GM21390 (cell line): Measurements from ENCODE around the gene LINGO1.

ENCODE experiments used
- ATAC-seq: cut with Tn5 transposase; IDR thresholded peaks from one replicate; pipeline ENCODE4 v1.9.1; 2021; ENCODE audit not compliant: unreplicated experiment

LINGO1 gene

GRCh38 chr15:77597804-77598453 is 34.8 kb downstream of the LINGO1 start:
- no peak for ATAC-seq

GRCh38 chr15:77596821-77597803 is 35.6 kb downstream of the LINGO1 start:
- ATAC-seq = no peak

GRCh38 chr15:77595231-77595630 is 37.5 kb downstream of the LINGO1 start:
- ATAC-seq = no peak

- ATAC-seq = no peak
Observed at GRCh38 chr15:77592758-77593157, 40.0 kb downstream of the LINGO1 start.

- no peak for ATAC-seq
Observed at GRCh38 chr15:77591968-77592613, 40.6 kb downstream of the LINGO1 start.

GRCh38 chr15:77589839-77590238 is 42.9 kb downstream of the LINGO1 start:
- ATAC-seq = no peak

- ATAC-seq = no peak
Observed at GRCh38 chr15:77588126-77588525, 44.6 kb downstream of the LINGO1 start.

- ATAC-seq = no peak
Observed at GRCh38 chr15:77584691-77585090, 48.0 kb downstream of the LINGO1 start.

- ATAC-seq = no peak
Observed at GRCh38 chr15:77584201-77584600, 48.5 kb downstream of the LINGO1 start.

- no peak for ATAC-seq
Observed at GRCh38 chr15:77582763-77583162, 49.9 kb downstream of the LINGO1 start.

- ATAC-seq = no peak
Observed at GRCh38 chr15:77581896-77582569, 50.7 kb downstream of the LINGO1 start.

- no peak for ATAC-seq
Observed at GRCh38 chr15:77580996-77581682, 51.6 kb downstream of the LINGO1 start.

GRCh38 chr15:77579498-77580188 is 53.1 kb downstream of the LINGO1 start:
- no peak for ATAC-seq

- ATAC-seq = no peak
Observed at GRCh38 chr15:77578641-77579372, 53.9 kb downstream of the LINGO1 start.

- ATAC-seq = no peak
Observed at GRCh38 chr15:77577366-77577950, 55.3 kb downstream of the LINGO1 start.

GRCh38 chr15:77576538-77576937 is 56.2 kb downstream of the LINGO1 start:
- ATAC-seq = no peak

- no peak for ATAC-seq
Observed at GRCh38 chr15:77575203-77575934, 57.3 kb downstream of the LINGO1 start.

- ATAC-seq = no peak
Observed at GRCh38 chr15:77574521-77575202, 58.0 kb downstream of the LINGO1 start.
